HG03025 (cell line): Measurements from ENCODE around the gene GNG12.

ENCODE experiments used
- ATAC-seq: cut with Tn5 transposase; IDR thresholded peaks from one replicate; pipeline ENCODE4 v1.9.1; 2021; ENCODE audit warnings: mild to moderate bottlenecking, moderate library complexity; ENCODE audit not compliant: unreplicated experiment, low FRiP score

The GNG12 gene

DNA sequence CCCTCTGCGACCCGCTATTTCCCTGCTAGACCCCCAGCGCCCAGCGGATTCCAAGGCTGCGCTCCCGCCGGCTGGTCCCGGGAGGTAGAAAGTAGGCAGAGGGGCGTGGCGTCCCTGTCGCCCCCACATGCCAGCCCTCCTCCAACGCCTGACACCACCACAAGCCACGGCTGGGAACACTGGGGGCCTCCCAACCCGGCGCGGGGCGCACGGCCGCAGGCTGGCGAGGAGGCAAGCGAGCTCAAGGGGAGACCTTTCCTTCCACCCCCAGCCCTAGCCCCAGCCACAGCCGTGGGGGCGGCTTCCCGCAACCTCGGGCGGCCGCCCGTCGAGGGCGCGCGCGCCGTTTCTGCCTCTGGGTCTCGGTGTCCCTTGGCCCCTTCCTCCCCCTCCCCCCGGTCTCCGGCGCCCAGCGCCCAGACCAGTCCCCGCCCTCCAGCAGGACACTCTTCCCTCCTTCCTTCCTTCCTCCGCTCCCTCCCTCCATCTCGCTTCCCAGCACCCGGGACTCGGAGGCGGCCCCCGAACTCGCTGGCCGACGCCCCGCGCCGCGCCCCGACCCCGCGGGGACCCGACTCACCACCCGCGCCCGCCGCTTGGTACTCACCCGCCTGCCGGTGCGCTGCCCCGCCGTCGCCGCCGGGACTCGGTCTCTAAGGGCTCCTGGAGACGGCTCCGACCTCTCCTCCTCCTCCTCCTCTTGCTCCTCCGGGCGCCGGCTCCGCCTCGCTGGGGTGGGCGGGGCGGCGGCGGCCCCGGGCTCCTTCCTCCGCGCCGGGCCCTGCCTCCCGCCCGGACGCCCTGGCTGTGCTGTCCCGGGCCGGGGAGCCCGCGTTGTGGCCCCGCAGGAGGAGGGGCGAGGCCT, at the start of gene GNG12:
GNG12 (minus strand) TSS at position 731 of the 865 bp plus-strand sequence. CDS start 125,781 bp downstream, outside the sequence.
- ATAC-seq: no peak

DNA sequence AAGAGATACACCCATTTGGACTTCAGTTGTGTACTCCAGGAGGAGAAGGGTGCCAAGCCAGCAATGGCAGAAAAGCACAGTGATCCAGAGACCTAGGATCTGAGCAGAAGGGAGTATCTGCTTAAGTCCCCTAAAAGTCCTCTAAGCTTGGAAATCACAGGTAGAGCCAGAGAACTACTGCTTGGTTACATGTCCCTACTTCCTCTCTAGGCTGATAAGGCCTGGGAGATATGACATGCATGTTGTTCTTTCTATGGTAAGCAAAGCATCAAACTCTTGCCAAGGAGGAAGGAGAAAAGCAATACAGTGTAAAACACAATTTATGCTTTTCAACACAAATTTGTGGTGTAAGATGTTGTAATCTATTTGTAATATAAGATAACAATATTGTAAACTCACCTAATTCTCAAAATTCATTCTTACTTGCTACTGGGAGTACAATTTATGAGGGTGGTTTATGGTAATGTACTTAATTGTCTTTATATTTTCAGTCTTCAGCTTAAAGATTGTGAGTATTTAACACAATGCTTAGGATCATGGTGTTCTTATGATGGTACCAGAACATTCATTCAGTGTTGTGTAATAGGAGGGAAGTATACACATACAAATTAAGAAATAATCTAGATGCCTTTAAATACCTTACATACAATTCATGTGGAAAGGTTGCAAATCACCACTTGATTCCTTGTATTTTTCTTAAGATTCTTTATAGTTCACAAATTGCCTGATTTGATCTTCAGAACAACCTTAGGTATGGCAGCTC, 49.1 kb upstream of the GNG12 start:
- no peak for ATAC-seq

DNA sequence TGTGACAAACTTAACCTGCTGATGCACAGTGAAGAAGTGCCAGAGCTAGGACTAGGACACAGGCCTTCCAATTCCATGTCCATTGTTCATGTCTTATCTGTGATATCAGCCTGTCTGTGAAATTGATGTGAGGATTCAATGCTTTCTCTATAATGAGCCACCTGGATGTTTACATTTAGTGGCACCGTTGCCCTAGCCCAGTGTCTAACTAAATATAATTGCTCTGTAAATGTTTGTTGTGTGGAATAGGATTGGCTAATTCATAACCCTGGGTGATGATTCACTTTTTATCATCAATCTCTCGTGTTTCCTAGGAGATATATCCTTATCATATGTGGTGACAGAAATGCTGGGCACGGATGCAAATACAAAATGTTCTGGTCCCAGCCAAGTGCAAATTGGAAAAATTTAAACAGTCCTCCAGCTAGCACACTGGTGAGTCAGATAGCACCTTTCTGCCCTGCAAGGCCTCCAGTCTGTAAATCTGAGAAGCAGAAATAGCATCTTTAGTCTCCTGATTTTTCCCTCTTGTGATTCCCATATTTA, 46.9 kb upstream of the GNG12 start:
- ATAC-seq: no peak

DNA sequence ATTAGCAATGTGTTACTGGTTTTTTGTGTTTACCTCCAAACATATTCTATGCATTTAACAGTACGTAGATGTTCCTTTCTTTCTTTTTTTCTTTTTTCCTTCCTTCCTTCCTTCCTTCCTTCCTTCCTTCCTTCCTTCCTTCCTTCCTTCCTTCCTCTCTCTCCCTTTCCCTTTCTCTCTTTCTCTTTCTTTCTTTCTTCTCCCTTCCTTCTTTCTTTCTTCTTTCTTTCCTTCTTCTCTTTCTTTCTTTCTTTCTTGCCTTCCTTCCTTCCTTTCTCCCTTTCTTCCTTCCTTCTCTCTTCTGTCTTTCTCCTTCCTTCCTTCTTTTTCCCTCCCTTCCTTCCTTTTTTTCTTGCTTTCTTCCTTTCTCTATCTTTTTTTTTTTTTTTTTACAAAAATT, 46.2 kb upstream of the GNG12 start:
- ATAC-seq: no peak

DNA sequence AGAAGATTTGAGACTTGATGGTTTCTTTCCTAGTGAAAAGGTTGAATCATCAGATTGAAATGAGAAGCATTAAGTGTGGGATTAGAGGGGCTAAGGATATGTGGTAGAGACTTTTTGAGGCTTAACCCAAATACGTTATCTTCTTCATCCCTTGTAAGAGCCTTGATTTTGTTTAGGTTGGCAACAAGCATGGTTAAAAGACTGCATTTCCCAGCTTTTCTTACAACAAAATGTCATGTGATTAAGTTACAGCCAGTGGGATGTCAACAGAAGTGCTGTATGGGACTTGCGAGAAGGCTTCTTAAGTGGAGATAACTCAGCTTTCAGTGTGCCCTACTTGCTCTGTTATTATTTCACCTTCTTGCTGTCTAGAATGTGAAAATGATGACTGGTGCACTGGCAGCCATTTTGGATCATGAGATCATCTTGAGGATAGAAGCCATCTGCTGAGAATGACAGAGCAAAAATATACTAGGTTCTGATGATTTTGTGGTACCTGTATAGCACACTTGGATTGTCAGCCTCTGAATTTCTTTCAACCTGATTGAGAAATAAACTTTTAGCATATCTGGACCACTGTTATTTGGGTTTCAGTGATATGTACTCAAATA, 41.3 kb upstream of the GNG12 start:
- ATAC-seq: no peak

DNA sequence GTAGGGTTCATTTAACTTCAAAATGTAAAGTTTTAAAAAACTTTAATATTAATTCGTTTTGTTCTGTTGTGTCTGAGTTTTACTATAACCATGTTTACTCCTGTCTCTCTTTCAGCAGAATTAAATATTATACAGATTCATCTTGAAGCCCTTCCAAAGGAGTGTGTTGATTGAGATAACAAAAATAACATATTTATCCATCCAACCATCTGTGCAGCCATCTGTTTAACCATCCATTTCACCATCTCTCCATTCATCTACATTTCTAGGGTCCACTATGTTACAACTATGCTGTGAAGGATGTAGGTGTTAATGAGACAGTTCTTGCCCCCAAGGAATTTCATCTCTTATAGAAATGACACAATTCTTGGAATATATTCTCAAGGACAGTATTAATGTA, 36.0 kb upstream of the GNG12 start:
- no peak for ATAC-seq

DNA sequence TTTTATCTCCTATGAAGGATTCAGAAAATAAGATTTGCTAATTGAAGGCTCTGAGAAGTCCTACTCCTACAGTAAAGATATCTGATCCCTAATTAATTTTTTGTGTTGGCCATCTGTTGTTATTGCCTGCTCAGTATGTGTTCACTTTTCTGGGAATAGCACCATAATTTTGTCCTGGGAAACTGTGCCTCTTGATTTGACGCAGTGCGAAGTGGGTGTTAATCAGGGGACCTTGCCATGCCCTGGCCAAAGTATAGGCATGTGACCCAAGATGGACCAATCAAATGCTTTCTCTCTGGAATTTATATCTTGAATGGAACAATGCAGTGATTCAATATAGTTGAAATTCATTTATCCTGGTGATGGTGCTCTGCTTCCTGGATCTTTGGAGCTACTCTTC, 30.4 kb upstream of the GNG12 start:
- no peak for ATAC-seq

DNA sequence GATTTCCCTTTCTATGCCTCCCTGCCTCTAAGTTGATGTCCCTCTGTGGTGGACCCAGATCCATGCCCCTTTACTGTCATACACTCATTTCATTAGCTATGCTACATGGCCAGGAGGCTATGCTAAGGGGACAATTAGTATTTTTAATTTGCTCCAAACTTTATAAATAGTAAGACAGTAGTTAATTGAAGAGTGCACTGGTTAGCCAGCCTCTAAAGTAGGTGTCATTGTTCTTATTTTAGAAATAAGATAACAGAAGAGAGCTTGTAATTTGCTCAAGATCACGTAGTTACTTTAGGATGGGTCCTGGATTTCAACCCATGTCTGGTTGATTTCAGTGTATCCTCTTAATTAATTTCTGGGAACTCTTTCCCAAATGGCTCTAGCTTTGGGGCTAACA, 29.4 kb upstream of the GNG12 start:
- no peak for ATAC-seq

DNA sequence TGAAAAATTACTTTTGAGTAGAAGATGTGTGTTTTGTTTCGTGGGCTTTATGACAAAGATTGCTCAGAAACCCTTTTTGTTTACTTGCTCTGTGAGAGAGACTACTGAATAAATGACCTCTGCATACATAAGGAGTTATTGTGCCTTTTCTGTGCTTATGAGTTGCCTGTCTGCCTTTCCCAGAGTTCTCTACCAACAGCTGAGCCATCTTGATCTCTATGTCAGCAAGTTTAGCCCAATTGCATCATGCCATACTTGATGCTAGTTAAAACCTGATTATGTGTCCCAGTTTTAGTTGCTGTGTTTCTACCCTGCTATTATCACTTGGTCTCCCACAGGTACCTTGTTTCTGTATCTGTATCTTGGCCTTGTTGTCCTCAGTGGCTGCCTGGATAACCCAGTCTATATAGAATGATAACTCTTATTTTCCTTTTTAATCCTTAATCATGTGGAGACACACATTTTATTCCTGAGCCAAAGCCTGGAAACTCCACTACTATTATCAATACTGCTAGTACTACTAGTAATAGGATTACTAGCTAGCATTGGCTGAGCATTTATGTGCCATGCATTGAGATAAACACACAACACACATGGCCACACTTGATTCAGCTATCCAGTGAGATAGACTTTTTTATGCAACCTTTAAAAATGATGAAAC, 28.7 kb upstream of the GNG12 start:
- ATAC-seq: no peak

DNA sequence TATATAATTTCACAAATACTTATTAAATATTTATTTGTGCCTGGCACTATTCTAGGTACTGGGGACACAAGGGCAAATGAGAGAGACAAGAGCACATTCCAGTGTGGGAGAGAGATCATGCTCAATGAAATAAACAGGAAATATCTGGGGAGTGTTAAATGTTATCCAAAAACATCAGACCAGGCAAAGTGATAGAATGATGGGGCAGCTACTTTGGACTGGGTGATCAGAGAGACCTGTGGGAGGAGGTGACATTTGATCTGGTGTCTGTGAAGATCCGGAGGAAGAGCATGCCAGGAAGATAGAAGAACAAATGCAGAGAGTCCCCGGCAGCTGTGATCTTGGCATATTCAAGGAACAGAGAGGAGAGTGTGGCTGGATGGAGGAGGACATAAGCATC, 27.5 kb upstream of the GNG12 start:
- no peak for ATAC-seq

DNA sequence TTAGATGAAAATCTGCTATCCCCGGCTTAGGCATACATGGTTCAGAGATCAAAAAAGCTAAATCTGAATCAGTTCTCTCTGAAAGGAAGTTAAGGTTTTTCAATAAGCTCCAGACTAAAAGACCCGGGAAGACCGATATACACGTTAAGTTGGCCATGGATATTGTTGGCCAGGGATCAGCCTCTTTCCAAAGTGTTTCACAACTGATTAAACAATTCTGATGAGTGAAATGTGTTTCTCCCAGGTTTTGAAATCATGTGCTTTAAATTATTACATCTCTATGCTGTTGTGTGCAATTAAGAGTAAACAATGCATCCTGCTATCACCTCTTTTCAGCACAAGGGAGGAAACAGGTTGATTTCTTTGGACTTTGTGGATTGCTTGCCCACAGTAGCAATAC, 23.7 kb upstream of the GNG12 start:
- no peak for ATAC-seq

DNA sequence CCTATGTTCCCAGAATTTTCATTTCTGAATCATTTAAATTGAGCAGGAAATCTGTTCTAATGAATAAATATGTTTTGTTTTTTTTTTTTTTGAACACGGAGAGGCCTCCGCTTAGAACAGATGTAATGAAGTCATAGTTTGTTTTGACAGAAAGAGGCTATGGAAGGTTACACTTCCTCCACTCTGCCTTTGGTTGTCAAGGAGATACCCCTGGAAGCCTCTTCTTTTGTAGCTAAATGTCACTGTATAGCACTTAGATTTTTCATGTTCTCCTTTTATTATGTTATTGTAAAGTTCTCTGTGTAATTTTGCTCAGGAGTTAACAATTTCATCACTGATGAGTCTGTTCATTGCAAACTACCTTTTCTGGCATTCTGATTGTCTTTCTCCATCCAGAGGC, 22.7 kb upstream of the GNG12 start:
- no peak for ATAC-seq

DNA sequence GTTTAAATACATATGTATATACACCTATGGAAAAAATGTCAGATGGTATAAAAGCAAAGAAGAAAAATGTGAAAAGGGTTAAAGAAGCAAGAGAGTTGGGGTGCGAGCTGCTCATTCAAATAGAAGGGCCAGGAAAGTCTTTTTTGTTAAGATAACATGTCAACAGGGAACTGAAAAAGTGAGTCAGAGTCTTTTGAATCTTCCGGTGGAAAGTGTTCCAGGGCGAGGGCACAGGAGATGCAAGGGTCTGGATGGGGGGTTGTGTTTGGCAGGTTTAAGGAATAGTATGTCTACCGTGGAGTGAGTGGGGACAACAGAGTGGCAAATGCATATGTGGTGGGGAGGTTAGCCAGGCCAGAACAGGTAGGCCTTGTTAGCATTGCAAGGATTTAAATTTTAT, 22.2 kb upstream of the GNG12 start:
- no peak for ATAC-seq

DNA sequence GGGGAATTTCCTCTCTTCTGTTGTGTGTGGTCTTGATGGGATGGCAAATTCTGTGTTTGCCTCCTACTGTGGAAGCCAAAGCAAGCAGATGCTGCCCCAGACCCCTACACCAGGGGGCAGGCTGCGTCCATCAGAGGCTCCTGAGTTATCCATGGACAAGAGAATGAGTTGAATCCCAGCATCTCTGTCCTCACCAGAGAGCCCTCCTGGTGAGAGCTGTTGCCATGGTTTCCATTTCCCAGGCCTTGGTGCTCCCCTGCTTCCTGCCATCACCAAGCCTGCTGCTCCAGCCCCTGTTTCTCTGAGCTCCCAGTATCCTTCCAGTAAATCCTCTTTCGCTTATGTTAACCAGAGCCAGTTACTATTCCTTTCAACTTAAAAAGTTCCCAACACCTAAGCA, 20.4 kb upstream of the GNG12 start:
- no peak for ATAC-seq

DNA sequence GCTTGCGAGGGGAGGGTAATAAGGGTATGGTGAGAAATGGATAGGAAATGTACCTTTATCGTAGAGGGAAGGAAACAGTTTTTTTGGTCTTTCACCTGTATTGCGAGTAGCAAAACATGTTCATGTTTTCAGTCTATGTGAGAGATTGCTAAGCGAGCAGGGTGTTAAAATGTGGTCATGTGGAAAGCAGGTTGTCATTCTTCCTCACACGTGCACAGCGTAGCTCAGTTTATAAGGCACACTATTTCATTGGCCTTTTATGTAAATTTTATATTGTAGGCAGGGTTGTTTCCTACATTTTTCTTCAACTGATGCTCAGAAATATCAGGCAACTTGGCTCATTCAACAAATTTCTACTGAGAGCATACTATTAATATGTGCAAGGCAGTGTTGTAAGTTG, 18.5 kb upstream of the GNG12 start:
- ATAC-seq: no peak

DNA sequence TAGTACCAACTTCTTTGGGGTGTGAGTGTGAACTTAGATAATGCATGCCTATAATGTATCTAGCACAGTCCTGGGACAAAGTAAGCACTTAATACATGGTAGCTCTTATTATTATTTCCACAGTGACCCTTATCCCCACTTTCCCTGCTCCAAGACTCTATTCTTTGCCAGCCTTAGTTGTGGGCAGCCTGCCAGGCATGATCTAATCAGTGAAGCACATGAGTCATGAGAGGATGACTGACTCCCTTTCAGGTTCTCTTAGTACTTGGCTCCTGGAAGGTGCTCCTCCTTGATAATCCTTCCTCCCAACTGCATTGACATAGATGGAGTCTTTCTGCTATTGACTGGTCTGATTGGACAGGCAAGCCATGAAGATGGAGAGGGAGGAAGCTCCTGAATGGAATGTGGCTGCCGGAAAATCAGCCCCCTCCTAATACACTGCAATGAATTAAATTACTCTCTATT, 17.4 kb upstream of the GNG12 start:
- ATAC-seq: no peak

DNA sequence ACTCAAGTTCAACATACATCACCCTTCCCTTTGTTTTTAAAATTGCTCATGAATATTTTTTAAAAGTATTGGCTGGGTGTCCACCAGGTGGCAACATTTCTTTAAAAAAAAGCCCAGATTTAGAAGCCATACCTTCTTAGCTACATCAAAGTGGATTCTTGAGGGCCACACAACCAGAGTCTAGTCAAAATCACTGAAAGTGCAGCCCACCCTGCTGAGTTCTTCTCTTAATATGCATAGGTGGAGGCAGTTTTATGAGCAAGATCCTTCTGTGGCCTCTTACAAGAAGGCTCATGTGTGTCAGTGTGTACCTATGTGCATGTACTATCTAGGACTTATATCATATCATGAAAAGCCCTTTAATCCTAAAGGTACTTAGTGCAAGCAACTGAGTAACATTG, 16.9 kb upstream of the GNG12 start:
- ATAC-seq: no peak

DNA sequence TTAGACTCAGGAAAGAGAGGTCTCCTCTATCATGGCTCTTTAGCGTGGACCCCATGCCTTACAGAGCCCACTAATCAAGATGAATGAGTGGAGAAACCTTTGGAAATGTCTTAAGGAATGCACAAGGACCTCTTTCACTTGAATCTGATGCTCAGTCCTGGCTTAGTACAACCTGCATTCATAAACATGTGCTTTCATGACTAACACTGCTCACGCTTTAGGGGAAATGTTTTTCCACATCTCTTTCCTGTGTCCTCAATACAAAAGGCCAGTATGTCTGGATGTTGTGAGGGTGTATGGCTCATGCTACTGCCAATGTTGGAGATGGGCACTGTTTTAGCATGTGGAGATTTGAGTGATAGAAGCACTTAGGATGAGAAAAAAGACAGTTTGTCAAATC, 14.2 kb upstream of the GNG12 start:
- no peak for ATAC-seq

DNA sequence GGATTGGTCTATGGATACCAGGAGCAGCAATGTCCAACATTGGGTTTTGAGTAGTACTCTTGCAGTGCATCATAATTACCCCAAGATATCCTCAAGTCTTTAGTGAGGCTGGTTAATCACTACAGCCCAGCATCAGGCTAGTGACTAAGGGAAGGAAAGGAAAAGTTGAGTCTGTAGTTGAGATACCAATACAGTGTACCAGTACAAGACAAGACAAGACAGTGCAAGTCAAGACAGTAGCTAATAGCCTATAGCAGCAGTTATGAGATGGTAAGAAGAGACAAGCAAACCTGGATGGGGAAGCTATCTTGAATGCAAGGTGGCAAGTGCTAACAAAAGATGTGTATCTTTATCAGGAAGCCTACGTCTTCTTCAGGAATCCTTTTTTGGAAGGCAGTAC, 13.3 kb upstream of the GNG12 start:
- no peak for ATAC-seq

DNA sequence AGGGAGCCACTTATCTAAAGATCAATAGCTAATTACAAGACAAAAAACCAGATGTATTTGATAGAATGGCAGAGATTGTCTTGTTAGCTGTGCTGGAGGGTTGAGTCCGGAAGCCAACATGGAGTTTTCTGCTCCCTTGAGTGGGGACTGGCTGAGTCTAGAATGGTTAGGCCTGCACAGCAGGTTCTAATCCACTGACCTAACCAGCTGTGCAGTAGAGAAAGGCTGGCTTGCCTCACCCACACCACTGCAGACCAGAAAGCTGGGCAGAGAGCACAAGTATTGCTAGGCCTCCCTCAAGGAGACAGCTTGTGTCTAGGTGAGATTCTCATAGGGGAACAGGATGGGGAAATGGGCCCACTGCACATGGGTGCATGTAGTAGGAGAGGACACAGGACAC, 11.7 kb upstream of the GNG12 start:
- no peak for ATAC-seq

DNA sequence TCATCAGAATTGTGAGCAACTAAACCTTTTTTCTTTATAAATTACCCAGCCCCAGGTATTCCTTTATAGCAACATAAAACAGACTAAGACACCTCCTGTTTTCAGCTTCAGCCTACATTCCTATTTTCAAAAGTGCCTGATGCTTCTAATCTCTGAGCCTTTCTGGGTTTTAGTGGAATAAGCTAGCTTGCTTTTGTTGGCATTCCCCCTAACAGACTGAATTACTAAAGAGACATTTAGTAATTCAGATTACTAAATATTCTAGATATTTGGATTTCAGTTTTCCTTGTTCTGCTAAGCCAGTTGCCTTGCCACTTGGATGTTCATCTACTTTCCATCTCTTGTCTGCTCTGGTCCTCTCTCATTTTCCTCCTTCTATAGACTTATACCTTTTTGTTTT, 10.5 kb upstream of the GNG12 start:
- ATAC-seq: no peak
